HCT116 (cell line): Measurements from ENCODE around the gene TENM4. TPM values are rescaled to one million over a fixed set of nuclear protein-coding genes. Genes with fewer than 3 reads are reported as not detected.

Experiments
- ATAC-seq: fragments of 200-7000 bp; cut with Tn5 transposase; 2 replicates; pipeline ENCODE4 v1.9.1; 2020; ENCODE audit warnings: mild to moderate bottlenecking, moderate library complexity
- BruUV-seq: library from RNA; stranded (reverse); fragments of 400-500 nt; replicated peaks from 2 replicates; lab custom pipeline; 2021; lab: Mats Ljungman, UMichigan
- CTCF ChIA-PET: fragments of 300-600 bp; sonication (Branson Sonifier 250); formaldehyde crosslinking; loops from one replicate; lab custom pipeline; 2021; ENCODE audit warnings: antibody characterized with exemption; lab: Charles Lee
- POLR2A ChIA-PET: fragments of 300-600, 350-600 bp; sonication (Branson Sonifier 250); formaldehyde crosslinking; loops from one replicate; lab custom pipeline; 2021; ENCODE audit warnings: antibody characterized with exemption; lab: Charles Lee
- RAD21 ChIA-PET, 2 experiments: fragments of 300-600 bp; sonication (Branson Sonifier 250); formaldehyde crosslinking; loops; one replicate each; lab custom pipeline; 2023; ENCODE audit warnings: low total read pairs in 2 of 2; ENCODE audit not compliant: uncharacterized antibody in 2 of 2, unreplicated experiment in 2 of 2, low non-redundant PET in 1 of 2; lab: Charles Lee
- DNase-seq: peaks from one replicate; pipeline ENCODE4 v3.0.0-alpha.2; 2010; ENCODE audit warnings: low read depth, low spot score
- H2AFZ ChIP-seq: fragments of 200-600 bp; shearing (Covaris generic), sonication (generic); 2 replicates; pipeline ENCODE4 v1.6.1; 2017; ENCODE audit warnings: low read depth, mixed run types, mixed read lengths, antibody characterized with exemption, low read length; ENCODE audit not compliant: poor library complexity, severe bottlenecking
- H3K27ac ChIP-seq: 2 replicates; pipeline ENCODE4 v1.5.1; 2012; ENCODE audit warnings: low read depth, low read length
- H3K27me3 ChIP-seq: fragments of 200-600 bp; sonication (generic); 2 replicates; pipeline ENCODE4 v1.6.1; 2016; ENCODE audit warnings: mixed run types, low read length, mixed read lengths; ENCODE audit not compliant: insufficient read depth
- H3K36me3 ChIP-seq, 2 experiments: fragments of 200-500 bp in 1 of 2; fragments of 200-600 bp in 1 of 2; sonication (Bioruptor generic) in 1 of 2; sonication (generic) in 1 of 2; 2 replicates each; pipeline versions ENCODE4 v1.5.1 to v1.6.1; 2014 to 2016; ENCODE audit warnings: low read length in 2 of 2, inconsistent platforms in 1 of 2, mixed read lengths in 1 of 2, mixed run types in 1 of 2; ENCODE audit not compliant: insufficient read depth in 2 of 2, control insufficient read depth in 1 of 2
- H3K4me1 ChIP-seq, 2 experiments: fragments of 200-600 bp in 1 of 2; sonication (generic) in 1 of 2; 2 replicates each; pipeline versions ENCODE4 v1.5.1 to v1.6.1; 2012 to 2017; ENCODE audit warnings: low read length in 2 of 2, inconsistent platforms in 1 of 2, mild to moderate bottlenecking in 1 of 2, mixed read lengths in 1 of 2, mixed run types in 1 of 2, moderate library complexity in 1 of 2; ENCODE audit not compliant: insufficient read depth in 2 of 2, control insufficient read depth in 1 of 2
- H3K4me2 ChIP-seq: fragments of 200-600 bp; sonication (generic); 2 replicates; pipeline ENCODE4 v1.6.1; 2017; ENCODE audit warnings: mixed run types, low read length, mixed read lengths
- H3K4me3 ChIP-seq, 2 experiments: fragments of 200-600 bp in 1 of 2; sonication (generic) in 1 of 2; replicated peaks in 1 of 2; 2 replicates each; pipeline ENCODE4 v1.5.1; 2011 to 2016; ENCODE audit warnings: low read length in 2 of 2, control low read depth in 1 of 2, low read depth in 1 of 2, mild to moderate bottlenecking in 1 of 2, mixed read lengths in 1 of 2, mixed run types in 1 of 2
- H3K79me2 ChIP-seq: fragments of 200-600 bp; sonication (generic); 2 replicates; pipeline ENCODE4 v1.6.1; 2017; ENCODE audit warnings: mild to moderate bottlenecking, mixed run types, low read length, moderate library complexity, mixed read lengths; ENCODE audit not compliant: insufficient read depth
- H3K9ac ChIP-seq: fragments of 200-600 bp; sonication (generic); 2 replicates; pipeline ENCODE4 v1.6.1; 2016; ENCODE audit warnings: low read length, mixed read lengths
- H3K9me2 ChIP-seq: fragments of 200-600 bp; sonication (generic), shearing (Covaris generic); 2 replicates; pipeline ENCODE4 v1.6.1; 2017; ENCODE audit warnings: mixed run types, mild to moderate bottlenecking, moderate library complexity; ENCODE audit not compliant: insufficient read depth
- H3K9me3 ChIP-seq, 2 experiments: fragments of 200-500 bp in 1 of 2; fragments of 200-600 bp in 1 of 2; sonication (Bioruptor generic) in 1 of 2; sonication (generic) in 1 of 2; 2 replicates each; pipeline ENCODE4 v1.6.1; 2014 to 2017; ENCODE audit warnings: low read length in 2 of 2, mixed read lengths in 2 of 2, inconsistent platforms in 1 of 2, low read depth in 1 of 2, mild to moderate bottlenecking in 1 of 2, mixed run types in 1 of 2, moderate library complexity in 1 of 2; ENCODE audit not compliant: control insufficient read depth in 1 of 2, insufficient read depth in 1 of 2
- H4K20me1 ChIP-seq: fragments of 200-600 bp; sonication (generic), shearing (Covaris generic); 2 replicates; pipeline ENCODE4 v1.6.1; 2017; ENCODE audit warnings: mixed run types, mild to moderate bottlenecking, moderate library complexity; ENCODE audit not compliant: insufficient read depth
- EGR1 ChIP-seq: IDR thresholded peaks from 2 replicates; pipeline ENCODE4 v1.6.1; 2012; ENCODE audit warnings: low read depth
- ELF1 ChIP-seq: IDR thresholded peaks from 2 replicates; pipeline ENCODE4 v1.6.1; 2012; ENCODE audit warnings: low read depth, borderline replicate concordance
- EZH2 ChIP-seq: fragments of 200-600 bp; sonication (generic); IDR thresholded peaks from 2 replicates; pipeline ENCODE4 v1.6.1; 2017; ENCODE audit warnings: antibody characterized with exemption, mixed run types
- POLR2AphosphoS5 ChIP-seq: IDR thresholded peaks from 2 replicates; pipeline ENCODE4 v1.6.1; 2011; ENCODE audit warnings: mild to moderate bottlenecking, low read depth, low read length, moderate library complexity
- RAD21 ChIP-seq: IDR thresholded peaks from 2 replicates; pipeline ENCODE4 v1.6.1; 2012; ENCODE audit warnings: low read depth, mild to moderate bottlenecking
- SIN3A ChIP-seq: IDR thresholded peaks from 2 replicates; pipeline ENCODE4 v1.6.1; 2012; ENCODE audit warnings: low read depth
- SP1 ChIP-seq: IDR thresholded peaks from 2 replicates; pipeline ENCODE4 v1.6.1; 2012; ENCODE audit warnings: low read depth
- TCF7L2 ChIP-seq: IDR thresholded peaks from 2 replicates; pipeline ENCODE4 v1.7.0; 2011; ENCODE audit warnings: borderline replicate concordance, inconsistent platforms; ENCODE audit not compliant: insufficient read depth, insufficient read length; ENCODE audit errors: extremely low read depth
- ZNF274 ChIP-seq: fragments of 200-500 bp; sonication (Bioruptor generic); IDR thresholded peaks from 2 replicates; pipeline ENCODE4 v1.6.1; 2014; ENCODE audit warnings: mild to moderate bottlenecking, low read depth, low read length, inconsistent platforms
- intact Hi-C: fragments of 100-400 bp; cut with micrococcal nuclease; formaldehyde crosslinking; loops from 2 replicates; pipeline ENCODE4 v1.10.0; 2022
- total RNA-seq: library from RNA; stranded (reverse); gene quantifications from one replicate; pipeline ENCODE4 v1.2.1, GENCODE V29; 2021; ENCODE audit not compliant: unreplicated experiment
- TF ChIP-seq, protein P1 (sequence below): IDR thresholded peaks from 2 replicates; pipeline ENCODE4 v1.6.1; 2011; ENCODE audit warnings: mild to moderate bottlenecking, low read length, moderate library complexity; ENCODE audit not compliant: insufficient replicate concordance; ENCODE audit errors: extremely low read depth
- TF ChIP-seq, protein P2 (sequence below): IDR thresholded peaks from 2 replicates; pipeline ENCODE4 v1.6.1; 2012

Gene TENM4
- total RNA-seq, 1 experiment from 2014 or later, result 0.05 TPM

DNA sequence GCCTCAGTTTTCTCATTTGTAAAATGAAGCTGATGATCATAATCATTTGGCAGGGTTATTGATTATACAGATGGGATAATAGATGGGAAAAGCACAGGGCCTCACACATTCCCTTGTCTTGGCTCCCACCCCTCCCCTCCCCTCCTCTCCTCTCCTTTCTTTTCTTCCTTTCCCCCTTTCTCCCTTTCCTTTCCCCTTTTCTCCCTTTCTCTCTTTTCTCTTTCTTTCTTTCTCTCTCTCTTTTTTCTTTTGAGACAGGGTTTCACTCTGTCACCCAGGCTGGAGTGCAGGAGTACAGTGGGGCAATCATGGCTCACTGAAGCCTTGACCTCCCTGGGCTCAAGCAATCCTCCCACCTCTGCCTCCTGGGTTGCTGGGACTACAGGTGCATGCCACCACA, 705.1 kb downstream of the TENM4 start:
- H4K20me1 ChIP-seq, result no peaks in the 10 kb centered on the region
- ChIA-PET RAD21 (no interaction called here), POLR2A (no interaction called here), CTCF (interaction anchor here (0.6 kb wide), 1 partner anchor 89 kb away, joined by 3 read pairs; no protein-coding TSS in a partner anchor)
- H3K4me3 ChIP-seq, result no peak overlapping the region
- intact Hi-C loops, result no loop called here
- no TSS peak for BruUV-seq
- ATAC-seq, result no peak
- H3K27ac ChIP-seq, result no peak overlapping the region
- no peak overlapping the region for H3K4me2 ChIP-seq
- no peaks in the 10 kb centered on the region for H3K4me1 ChIP-seq
- TF ChIP-seq, protein P1, sequence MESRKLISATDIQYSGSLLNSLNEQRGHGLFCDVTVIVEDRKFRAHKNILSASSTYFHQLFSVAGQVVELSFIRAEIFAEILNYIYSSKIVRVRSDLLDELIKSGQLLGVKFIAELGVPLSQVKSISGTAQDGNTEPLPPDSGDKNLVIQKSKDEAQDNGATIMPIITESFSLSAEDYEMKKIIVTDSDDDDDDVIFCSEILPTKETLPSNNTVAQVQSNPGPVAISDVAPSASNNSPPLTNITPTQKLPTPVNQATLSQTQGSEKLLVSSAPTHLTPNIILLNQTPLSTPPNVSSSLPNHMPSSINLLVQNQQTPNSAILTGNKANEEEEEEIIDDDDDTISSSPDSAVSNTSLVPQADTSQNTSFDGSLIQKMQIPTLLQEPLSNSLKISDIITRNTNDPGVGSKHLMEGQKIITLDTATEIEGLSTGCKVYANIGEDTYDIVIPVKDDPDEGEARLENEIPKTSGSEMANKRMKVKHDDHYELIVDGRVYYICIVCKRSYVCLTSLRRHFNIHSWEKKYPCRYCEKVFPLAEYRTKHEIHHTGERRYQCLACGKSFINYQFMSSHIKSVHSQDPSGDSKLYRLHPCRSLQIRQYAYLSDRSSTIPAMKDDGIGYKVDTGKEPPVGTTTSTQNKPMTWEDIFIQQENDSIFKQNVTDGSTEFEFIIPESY, result no peak
- no peak for TF ChIP-seq ELF1
- H3K36me3 ChIP-seq, result no peaks in the 10 kb centered on the region
- no peak overlapping the region for H3K9ac ChIP-seq
- no peaks in the 10 kb centered on the region for H3K79me2 ChIP-seq
- no peaks in the 10 kb centered on the region for H3K9me3 ChIP-seq
- DNase-seq, result no peak
- H3K9me2 ChIP-seq, result no peaks in the 10 kb centered on the region
- H2AFZ ChIP-seq, result no peak overlapping the region
- peaks cover 13% of the 10 kb centered on the region; the same call in 1 of the 2 replicates for H3K27me3 ChIP-seq

DNA sequence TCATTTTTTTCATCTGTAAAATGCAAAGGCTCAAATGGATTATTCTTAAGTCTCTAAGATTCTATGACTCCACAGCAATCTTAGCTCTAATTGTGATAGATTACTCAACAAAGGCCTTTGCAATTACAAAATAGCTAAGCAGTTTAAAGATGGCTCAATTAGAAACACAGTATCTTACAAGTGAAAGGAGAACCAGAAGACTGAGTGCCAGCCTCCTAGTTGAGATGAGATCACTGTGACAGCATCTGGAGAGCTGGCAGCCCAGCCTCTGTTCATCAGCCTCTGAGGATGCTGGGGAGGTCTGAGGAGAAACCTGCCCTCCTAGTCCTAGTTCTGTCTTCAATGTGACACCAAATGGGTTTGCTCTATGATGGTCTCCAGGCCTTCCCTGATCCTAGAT, 707.8 kb downstream of the TENM4 start:
- TF ChIP-seq SIN3A (no peak), SP1 (no peak), ELF1 (no peak), POLR2AphosphoS5 (no peak), ZNF274 (no peak), EZH2 (no peak), EGR1 (no peak), RAD21 (no peak), TCF7L2 (no peak)
- TF ChIP-seq, protein P2, sequence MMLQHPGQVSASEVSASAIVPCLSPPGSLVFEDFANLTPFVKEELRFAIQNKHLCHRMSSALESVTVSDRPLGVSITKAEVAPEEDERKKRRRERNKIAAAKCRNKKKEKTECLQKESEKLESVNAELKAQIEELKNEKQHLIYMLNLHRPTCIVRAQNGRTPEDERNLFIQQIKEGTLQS, result no peak
- Histone ChIP-seq H3K36me3 (no peaks in the 10 kb centered on the region), H3K9ac (no peak overlapping the region), H3K27ac (no peak overlapping the region), H3K27me3 (peaks cover 11% of the 10 kb centered on the region; the same call in 1 of the 2 replicates), H4K20me1 (no peaks in the 10 kb centered on the region), H3K9me3 (no peaks in the 10 kb centered on the region), H3K9me2 (no peaks in the 10 kb centered on the region), H2AFZ (no peak overlapping the region), H3K79me2 (no peaks in the 10 kb centered on the region), H3K4me1 (no peaks in the 10 kb centered on the region), H3K4me2 (no peak overlapping the region), H3K4me3 (no peak overlapping the region)
- POLR2A ChIA-PET, result no interaction called here
- ATAC-seq, result no peak
- no TSS peak for BruUV-seq
- intact Hi-C loops, result no loop called here
- RAD21 ChIA-PET, result no interaction called here
- no peak for DNase-seq
- CTCF ChIA-PET, result no interaction called here
